HuH-7 (cell line): Measurements from ENCODE around the gene KRTAP4-3.
"Not testable (repeated sequence)": the region's sequence is repeated elsewhere in the genome, so short reads cannot be mapped to it uniquely, and the experiment has no call there.

Experiments
- DNase-seq: peaks from one replicate; pipeline ENCODE4 v3.0.0; 2011; ENCODE audit warnings: low spot score

Gene KRTAP4-3

GRCh38 chr17:41117846-41118386, 50.1 kb downstream of the KRTAP4-3 start, which contains the start of gene KRTAP4-11:
TSS of gene KRTAP4-11 (minus strand) at chr17:41118373. CDS start at chr17:41118315, 58 bp downstream.
- DNase-seq: not testable (repeated sequence)
